NCI-H2171 treated with DMSO at 0.1 percent for 48 hours (cell line): ENCODE measurements around the gene TPD52L1.
A peak's percentile ranks its signal among the peaks of the same experiment; 100 is the strongest.

Source experiments
- DNase-seq: peaks from one replicate; lab custom pipeline; 2025; lab: John Stamatoyannopoulos, UW

Gene TPD52L1

DNA sequence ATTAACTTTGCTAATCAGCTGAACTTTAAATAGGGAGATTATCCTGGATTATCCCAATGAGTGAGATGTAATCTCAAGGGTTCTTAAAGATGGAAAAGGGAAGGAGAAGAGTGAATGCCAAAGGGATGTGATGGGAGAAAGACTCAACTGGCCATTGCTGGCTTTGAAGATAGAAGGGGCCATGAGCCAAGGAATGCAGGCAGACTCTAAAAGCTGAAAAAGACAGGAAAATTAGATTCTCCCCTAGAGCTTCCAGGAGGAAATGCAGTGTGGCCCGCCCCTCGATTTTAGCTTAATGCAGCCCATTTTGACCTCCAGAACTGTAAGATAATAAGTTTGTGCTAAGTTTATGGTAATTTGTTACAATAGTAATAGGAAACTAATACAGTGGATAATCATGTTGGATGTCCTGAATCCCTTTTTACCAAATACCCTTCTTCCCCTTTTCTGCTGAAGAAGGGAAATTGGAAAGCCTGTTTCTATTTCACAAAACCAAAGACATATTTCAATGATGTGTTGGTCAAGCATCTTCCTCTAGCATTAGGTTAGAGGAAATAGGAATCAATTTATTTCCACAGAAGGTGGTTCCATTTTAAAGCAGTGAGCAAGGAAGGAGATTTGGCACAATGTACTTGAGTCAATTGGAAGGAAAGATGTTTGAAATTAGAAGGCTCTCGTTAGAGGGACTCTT is 151.5 kb downstream of the TPD52L1 start:
- no peak for DNase-seq

DNA sequence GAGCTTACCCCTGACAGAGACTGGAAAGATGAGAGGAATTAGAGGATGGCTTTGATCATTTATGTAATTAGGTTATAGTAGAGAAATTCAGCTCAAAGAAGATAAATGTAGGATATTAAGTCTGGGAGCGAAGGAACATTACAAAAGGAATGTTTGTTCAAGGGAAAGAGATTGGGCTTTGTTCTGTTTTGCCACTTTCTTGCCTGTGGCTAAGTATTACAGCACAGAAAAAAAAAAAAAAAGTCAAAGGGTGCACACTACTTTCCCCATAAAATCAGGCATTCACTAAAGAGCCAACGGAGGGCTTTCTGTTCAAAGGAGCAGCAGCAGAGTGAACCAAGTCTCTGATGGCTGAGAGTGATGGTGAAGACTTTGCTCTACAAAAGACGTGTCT is 153.2 kb downstream of the TPD52L1 start:
- DNase-seq = no peak

DNA sequence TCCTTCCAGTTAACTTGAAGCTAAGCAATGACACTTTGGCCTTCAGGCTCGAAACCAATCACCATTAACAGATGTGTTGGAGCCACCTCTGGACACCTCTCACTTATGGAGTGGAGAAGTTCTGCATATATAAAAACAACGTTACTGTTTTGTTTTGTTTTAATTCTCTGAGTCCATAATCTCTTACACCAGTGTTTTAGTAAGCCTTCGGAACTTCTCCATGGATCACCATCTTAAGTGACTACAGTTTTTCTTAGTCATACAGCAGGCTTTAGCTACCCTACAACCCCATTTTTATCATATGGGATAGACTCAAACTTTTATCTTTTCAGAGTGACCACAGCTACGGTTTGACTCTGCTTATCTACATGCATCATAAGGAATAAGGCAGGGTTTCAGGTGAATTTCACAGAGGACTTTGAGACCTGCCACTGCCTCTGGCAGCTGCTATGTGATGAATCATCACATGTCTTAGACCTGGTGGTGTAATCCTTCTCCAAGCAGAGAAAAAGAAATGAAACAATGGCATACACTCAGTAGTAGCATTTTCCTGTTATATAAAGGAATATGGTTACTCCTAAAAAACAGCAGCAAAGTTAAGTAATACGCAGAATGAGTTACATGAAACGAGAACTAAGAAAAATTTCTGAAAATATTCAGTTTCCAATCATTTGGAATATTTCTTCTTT is 153.7 kb downstream of the TPD52L1 start:
- no peak for DNase-seq

DNA sequence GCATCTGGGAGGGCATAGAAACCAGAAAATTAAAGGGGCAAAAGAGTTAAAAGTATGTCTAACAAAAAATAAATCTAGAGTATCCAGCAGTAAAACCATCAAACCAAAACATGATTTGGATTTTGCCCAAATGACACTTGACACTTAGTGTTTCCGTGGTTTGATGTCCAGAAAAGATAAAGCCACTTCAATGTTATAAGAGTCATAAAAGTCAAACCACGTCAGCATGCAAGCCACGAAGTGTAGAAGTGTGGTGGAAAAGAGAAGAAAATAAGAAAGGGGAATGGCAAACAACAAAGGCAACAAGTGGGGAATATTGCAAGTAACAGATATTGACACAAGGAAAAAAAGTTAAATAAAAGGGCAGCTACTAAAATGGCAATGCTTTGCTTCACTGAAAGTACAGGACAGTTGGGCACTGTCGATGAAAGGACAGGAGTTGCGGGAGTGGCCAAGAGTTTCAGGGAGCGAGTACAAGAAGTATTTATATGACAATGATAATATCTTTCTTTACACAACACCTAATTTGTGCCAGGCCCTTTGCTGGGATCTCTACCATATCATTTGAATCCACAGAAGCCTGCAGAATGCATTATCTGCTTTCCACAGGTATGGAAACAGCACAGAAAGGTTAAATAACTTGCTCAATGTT is 154.5 kb downstream of the TPD52L1 start:
- DNase-seq = no peak

DNA sequence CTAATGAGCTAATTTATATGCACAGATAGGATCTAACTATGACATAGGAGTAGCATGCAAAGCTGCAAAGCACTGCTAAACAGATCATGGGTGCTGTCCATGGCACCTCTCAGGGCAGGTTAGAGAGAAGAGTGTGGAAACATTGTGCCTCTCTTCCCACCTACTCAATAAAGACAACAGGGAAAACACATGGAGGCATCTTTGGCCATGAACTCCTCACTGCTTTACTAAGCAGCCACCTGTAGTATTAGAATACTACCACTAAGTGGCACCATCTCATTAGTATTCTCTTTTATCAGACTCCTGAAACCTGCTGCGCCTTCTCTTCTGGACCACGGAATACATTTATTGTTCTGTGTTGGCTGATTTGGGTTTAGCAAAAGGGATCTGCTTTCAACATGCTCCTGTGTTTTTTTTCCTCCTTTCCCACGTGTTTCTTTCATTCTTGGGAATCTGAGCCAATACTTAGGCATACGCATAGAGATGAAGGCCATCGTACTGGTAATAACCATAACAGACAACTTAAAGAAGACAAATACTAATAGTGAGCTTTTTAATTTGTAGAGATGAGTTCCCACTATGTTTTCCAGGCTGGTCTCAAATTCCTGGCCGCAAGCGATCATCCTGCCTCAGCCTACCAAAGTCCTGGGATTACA is 157.5 kb downstream of the TPD52L1 start:
- peak; percentile 82 for DNase-seq

DNA sequence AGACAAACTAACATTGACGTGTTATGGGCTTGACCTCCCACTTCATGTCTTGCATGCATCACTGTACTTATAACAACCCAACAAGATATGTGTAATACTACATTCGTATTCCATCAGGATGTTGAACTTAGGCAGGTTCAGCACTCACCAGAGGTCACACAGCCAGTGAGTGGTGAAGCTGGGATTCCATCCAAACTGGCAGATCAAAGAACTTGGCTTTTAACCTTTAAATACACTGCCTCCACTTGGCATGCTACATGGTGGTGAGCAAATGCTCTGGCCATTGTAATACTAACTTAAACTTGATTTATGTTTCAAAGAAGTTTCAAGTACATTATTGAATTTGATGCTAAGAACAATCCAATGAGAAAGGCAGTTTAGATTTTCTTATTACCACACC is 158.9 kb downstream of the TPD52L1 start:
- DNase-seq = no peak

DNA sequence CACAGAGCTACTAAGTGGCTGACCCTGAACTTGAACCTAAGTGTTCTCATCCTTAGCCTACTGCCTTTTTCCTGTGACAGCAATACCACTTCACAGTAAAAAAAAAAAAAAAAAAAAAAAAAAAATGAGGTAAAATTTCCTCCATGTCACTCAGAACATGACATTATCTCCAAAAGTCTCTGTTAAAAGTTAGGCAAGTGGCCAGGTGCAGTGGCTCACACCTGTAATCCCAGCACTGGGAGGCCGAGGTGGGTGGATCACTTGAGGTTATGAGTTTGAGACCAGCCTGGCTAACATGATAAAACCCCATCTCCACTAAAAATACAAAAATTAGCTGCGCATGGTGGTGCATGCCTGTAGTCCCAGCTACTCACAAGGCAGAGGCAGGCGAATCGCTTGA is 159.4 kb downstream of the TPD52L1 start:
- DNase-seq = no peak
